Adrenal gland (tissue), 5 donors: Measurements from ENCODE around the gene EFNA5.

ENCODE experiments used
- CTCF ChIP-seq, 6 experiments: fragments of 450-650 bp in 4 of 6; fragments of 200-600 bp in 2 of 6; sonication (generic) in 1 of 6; IDR thresholded peaks; 1 replicate in 5 of 6; 2 replicates in 1 of 6; pipeline versions ENCODE4 v1.5.1 to v1.8.0; 2016 to 2021; ENCODE audit warnings: antibody characterized with exemption in 6 of 6, mild to moderate bottlenecking in 2 of 6, moderate library complexity in 1 of 6
- POLR2A ChIP-seq, 2 donors: fragments of 450-650 bp; IDR thresholded peaks; one replicate each; pipeline ENCODE4 v1.6.1; 2017; ENCODE audit warnings: antibody characterized with exemption in 2 of 2, mild to moderate bottlenecking in 2 of 2, moderate library complexity in 1 of 2
- donor health status: DM: no; HTN: no; CAD: no.

- TF ChIP-seq CTCF (IDR thresholded peaks at IDR 0.05) = no peak
- no peak for TF ChIP-seq POLR2A (IDR thresholded peaks at IDR 0.05)
Observed at GRCh38 chr5:107554776-107555424, 115.8 kb downstream of the EFNA5 start.
